ENCODE data around the gene SLC38A9. TPM values are rescaled to one million over a fixed set of nuclear protein-coding genes. Genes with fewer than 3 reads are reported as not detected.

Gene SLC38A9
- total RNA-seq, 6 experiments from 2014 or later = 12.5 to 21.0 (median 14.8) TPM

DNA sequence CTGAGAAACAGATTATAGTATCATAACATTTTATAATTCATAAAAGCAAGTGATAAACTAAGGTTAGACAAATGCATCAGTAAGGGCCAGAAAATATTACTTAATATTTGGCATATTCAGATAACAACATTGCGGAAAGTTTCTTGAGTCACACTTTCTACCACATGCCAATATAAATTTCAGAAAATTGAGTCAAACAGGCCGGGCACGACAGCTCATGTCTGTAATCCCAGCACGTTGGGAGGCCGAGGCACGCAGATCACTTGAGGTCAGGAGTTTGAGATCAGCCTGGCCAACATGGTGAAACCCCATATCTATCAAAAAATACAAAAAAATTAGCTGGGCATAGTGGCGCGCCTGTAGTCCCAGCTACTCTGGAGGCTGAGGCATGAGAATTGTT, 47.1 kb downstream of the SLC38A9 start:
- H3K27ac ChIP-seq = no peak overlapping the region
- peaks cover 0 to 5% (median 0%) of the 10 kb centered on the region in 4 donors for H3K36me3 ChIP-seq
- no peaks in the 10 kb centered on the region for H3K9me3 ChIP-seq
- TF ChIP-seq POLR2A (IDR thresholded peaks at IDR 0.05) = no peak
- TF ChIP-seq, protein P1, sequence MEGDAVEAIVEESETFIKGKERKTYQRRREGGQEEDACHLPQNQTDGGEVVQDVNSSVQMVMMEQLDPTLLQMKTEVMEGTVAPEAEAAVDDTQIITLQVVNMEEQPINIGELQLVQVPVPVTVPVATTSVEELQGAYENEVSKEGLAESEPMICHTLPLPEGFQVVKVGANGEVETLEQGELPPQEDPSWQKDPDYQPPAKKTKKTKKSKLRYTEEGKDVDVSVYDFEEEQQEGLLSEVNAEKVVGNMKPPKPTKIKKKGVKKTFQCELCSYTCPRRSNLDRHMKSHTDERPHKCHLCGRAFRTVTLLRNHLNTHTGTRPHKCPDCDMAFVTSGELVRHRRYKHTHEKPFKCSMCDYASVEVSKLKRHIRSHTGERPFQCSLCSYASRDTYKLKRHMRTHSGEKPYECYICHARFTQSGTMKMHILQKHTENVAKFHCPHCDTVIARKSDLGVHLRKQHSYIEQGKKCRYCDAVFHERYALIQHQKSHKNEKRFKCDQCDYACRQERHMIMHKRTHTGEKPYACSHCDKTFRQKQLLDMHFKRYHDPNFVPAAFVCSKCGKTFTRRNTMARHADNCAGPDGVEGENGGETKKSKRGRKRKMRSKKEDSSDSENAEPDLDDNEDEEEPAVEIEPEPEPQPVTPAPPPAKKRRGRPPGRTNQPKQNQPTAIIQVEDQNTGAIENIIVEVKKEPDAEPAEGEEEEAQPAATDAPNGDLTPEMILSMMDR (IDR thresholded peaks at IDR 0.05) = no peak
- DNase-seq (no peak), ATAC-seq (no peak)
- intact Hi-C loops (cut with DNase I) = no loop called here
- no peaks in the 10 kb centered on the region for H3K27me3 ChIP-seq
- 84% methylated on average over 8 of the region's 8 CpGs for WGBS (ENCODE audit: insufficient coverage, low coverage, low lambda C conversion rate, missing lambda C conversion rate)
- H3K4me3 ChIP-seq = no peak overlapping the region
- no peaks in the 10 kb centered on the region for H3K4me1 ChIP-seq

GRCh38 chr5:55657443-55657842, 54.7 kb downstream of the SLC38A9 start:
- Histone ChIP-seq H3K27me3 (no peaks in the 10 kb centered on the region), H3K9me3 (no peaks in the 10 kb centered on the region), H3K36me3 (no peaks in the 10 kb centered on the region), H3K27ac (no peak overlapping the region), H3K4me1 (no peaks in the 10 kb centered on the region), H3K4me3 (no peak overlapping the region)
- no peak for DNase-seq
- ATAC-seq = no peak
- TF ChIP-seq POLR2A (IDR thresholded peaks at IDR 0.05) = no peak
- TF ChIP-seq, protein P1 (IDR thresholded peaks at IDR 0.05) = no peak
- WGBS (ENCODE audit: insufficient coverage, low coverage, low lambda C conversion rate, missing lambda C conversion rate) = 75% methylated on average over 2 of the region's 2 CpGs
- intact Hi-C loops (cut with DNase I) = no loop called here

GRCh38 chr5:55650386-55650785, 61.7 kb downstream of the SLC38A9 start:
- ATAC-seq (peak; percentile 25 to 56 (median 32)), DNase-seq (no peak)
- Histone ChIP-seq H3K4me1 (no peaks in the 10 kb centered on the region), H3K36me3 (no peaks in the 10 kb centered on the region), H3K27ac (peak overlapping the region in 1 of 3 donors; percentile 3), H3K27me3 (no peaks in the 10 kb centered on the region), H3K4me3 (no peak overlapping the region), H3K9me3 (no peaks in the 10 kb centered on the region)
- WGBS (ENCODE audit: insufficient coverage, low coverage, low lambda C conversion rate, missing lambda C conversion rate) = 53% methylated on average over 3 of the region's 3 CpGs
- intact Hi-C loops (cut with DNase I) = no loop called here
- no peak for TF ChIP-seq POLR2A (IDR thresholded peaks at IDR 0.05)
- TF ChIP-seq, protein P1 (IDR thresholded peaks at IDR 0.05) = no peak

- intact Hi-C loops (cut with DNase I) = no loop called here
- no peak overlapping the region for H3K4me3 ChIP-seq
- DNase-seq = no peak
- peak overlapping the region in 1 of 3 donors; percentile 3 for H3K27ac ChIP-seq
- TF ChIP-seq POLR2A (IDR thresholded peaks at IDR 0.05) = no peak
- TF ChIP-seq, protein P1 (IDR thresholded peaks at IDR 0.05) = no peak
- H3K36me3 ChIP-seq = no peaks in the 10 kb centered on the region
- H3K27me3 ChIP-seq = no peaks in the 10 kb centered on the region
- no peaks in the 10 kb centered on the region for H3K4me1 ChIP-seq
- ATAC-seq = no peak
- no peaks in the 10 kb centered on the region for H3K9me3 ChIP-seq
These were observed 62.2 kb downstream of the SLC38A9 start for GRCh38 chr5:55649963-55650362.

- Histone ChIP-seq H3K27me3 (no peaks in the 10 kb centered on the region), H3K4me1 (peaks cover 0 to 12% (median 5%) of the 10 kb centered on the region in 4 donors), H3K4me3 (no peak overlapping the region), H3K27ac (peak overlapping the region in 1 of 3 donors; percentile 33), H3K36me3 (no peaks in the 10 kb centered on the region), H3K9me3 (no peaks in the 10 kb centered on the region)
- TF ChIP-seq, protein P1 (IDR thresholded peaks at IDR 0.05) = no peak
- TF ChIP-seq POLR2A (IDR thresholded peaks at IDR 0.05) = no peak
- 89% methylated on average over 3 of the region's 3 CpGs for WGBS (ENCODE audit: insufficient coverage, low coverage, low lambda C conversion rate, missing lambda C conversion rate)
- ATAC-seq (peak in 3 of 4 donors; percentile 32 to 82 (median 52)), DNase-seq (no peak)
- intact Hi-C loops (cut with DNase I) = no loop called here
These were observed 66.8 kb downstream of the SLC38A9 start for GRCh38 chr5:55645304-55645703.

Measured in right lobe of liver (tissue), 6 donors.